GM13976 (cell line): Measurements from ENCODE around the gene NOP16.

Source experiments
- DNase-seq: peaks from one replicate; pipeline ENCODE4 v3.0.0; 2012; ENCODE audit warnings: low spot score
- CTCF ChIP-seq: IDR thresholded peaks from 2 replicates; pipeline ENCODE4 v1.5.1; 2012; ENCODE audit warnings: borderline replicate concordance, mild to moderate bottlenecking; ENCODE audit not compliant: insufficient read depth; ENCODE audit errors: extremely low read depth, missing control alignments, control extremely low read depth
- in situ Hi-C: fragments of 300-500 bp; cut with MboI; formaldehyde crosslinking; loops from one replicate; pipeline ENCODE4 v1.12.0; 2022; ENCODE audit warnings: low sequenced_read_pairs, mixed read lengths, inconsistent platforms; ENCODE audit not compliant: unreplicated experiment

Gene NOP16

GRCh38 chr5:176365351-176366231 lies 22.8 kb downstream of the NOP16 start, which contains the start of gene ARL10:
Gene ARL10, plus strand, starts transcription at chr5:176365487. Its CDS starts 77 bp downstream, at chr5:176365564.
- peak; percentile 85 for DNase-seq
- TF ChIP-seq CTCF: no peak
- in situ Hi-C loops: no loop called here

GRCh38 chr5:176364765-176365350 lies 23.5 kb downstream of the NOP16 start:
- DNase-seq: no peak
- TF ChIP-seq CTCF: no peak
- in situ Hi-C loops: no loop called here

- no peak for TF ChIP-seq CTCF
- in situ Hi-C loops: no loop called here
- no peak for DNase-seq
Measured at GRCh38 chr5:176362233-176362490, 26.2 kb downstream of the NOP16 start.

GRCh38 chr5:176361437-176362232 lies 26.8 kb downstream of the NOP16 start, which contains the start of gene KIAA1191:
Gene KIAA1191, minus strand, starts transcription at chr5:176361764. Its CDS starts 2,256 bp downstream, at chr5:176359508.
- in situ Hi-C loops: no loop called here
- DNase-seq: peak; percentile 93
- peak; percentile 41 for TF ChIP-seq CTCF

- in situ Hi-C loops: no loop called here
- no peak for TF ChIP-seq CTCF
- no peak for DNase-seq
Measured at GRCh38 chr5:176360894-176361436, 27.4 kb downstream of the NOP16 start.

GRCh38 chr5:176359658-176360057 lies 28.7 kb downstream of the NOP16 start:
- no peak for DNase-seq
- in situ Hi-C loops: no loop called here
- no peak for TF ChIP-seq CTCF
